GM21447 (cell line): ENCODE results near the gene TOMM40L.
"Not testable (repeated sequence)": the region's sequence is repeated elsewhere in the genome, so short reads cannot be mapped to it uniquely, and the experiment has no call there.

Source experiments
- ATAC-seq: cut with Tn5 transposase; IDR thresholded peaks from one replicate; pipeline ENCODE4 v1.9.1; 2021; ENCODE audit not compliant: unreplicated experiment

TOMM40L gene

DNA sequence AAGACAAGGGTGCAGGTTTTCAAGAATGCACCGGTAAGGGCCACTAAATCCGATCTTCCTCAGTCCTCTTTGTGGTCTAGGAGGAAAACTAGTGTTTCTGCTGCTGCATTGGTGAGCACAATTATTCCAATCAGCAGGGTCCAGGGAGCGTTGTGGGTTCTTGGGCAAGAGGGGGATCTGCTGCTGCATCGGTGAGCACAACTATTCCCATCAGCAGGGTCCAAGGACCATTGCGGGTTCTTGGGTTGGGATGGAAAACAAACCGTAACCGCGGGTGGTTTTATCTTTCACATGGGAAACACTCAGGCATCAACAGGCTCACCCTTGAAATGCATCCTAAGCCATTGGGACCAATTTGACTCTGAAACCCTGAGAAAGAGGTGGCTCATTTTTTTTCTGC, 25.7 kb downstream of the TOMM40L start:
- ATAC-seq: no peak

DNA sequence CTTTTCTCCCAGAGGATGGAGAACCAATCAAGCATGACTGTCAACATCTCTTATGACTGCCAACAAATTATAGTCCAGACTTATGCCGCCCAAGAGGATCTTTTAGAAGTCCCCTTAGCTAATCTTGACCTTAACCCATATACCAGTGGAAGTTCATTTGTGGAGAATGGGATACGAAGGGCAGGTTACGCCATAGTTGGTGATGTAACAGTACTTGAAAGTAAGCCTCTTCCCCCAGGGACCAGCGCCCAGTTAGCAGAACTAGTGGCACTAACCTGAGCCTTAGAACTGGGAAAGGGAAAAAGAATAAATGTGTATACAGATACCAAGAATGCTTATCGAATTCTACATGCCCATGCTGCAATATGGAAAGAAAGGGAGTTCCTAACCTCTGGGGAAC, 29.4 kb downstream of the TOMM40L start:
- not testable (repeated sequence) for ATAC-seq

DNA sequence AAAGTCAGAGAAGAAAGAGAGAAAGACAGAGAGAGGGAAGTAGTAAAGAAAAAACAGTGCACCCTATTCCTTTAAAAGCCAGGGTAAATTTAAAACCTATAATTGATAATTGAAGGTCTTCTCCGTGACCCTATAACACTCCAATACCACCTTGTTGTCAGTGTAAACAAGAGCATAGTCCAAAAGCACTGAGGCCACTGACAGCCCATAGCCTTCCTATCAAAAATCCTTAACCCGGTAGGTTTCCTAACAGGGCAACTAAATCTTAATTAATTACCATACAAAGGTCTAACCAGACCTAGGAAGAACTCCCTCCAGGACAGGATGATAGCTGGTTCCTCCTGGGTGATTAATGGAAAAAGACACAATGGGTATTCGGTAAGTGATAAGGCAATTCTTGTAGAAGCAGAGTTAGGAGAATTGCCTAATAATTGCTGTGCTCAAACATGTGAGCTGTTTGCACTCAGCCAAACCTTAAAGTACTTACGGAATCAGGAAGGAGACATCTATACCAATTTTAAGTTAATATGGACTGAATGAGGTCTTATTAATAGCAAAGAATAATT, 30.2 kb downstream of the TOMM40L start:
- ATAC-seq: not testable (repeated sequence)

DNA sequence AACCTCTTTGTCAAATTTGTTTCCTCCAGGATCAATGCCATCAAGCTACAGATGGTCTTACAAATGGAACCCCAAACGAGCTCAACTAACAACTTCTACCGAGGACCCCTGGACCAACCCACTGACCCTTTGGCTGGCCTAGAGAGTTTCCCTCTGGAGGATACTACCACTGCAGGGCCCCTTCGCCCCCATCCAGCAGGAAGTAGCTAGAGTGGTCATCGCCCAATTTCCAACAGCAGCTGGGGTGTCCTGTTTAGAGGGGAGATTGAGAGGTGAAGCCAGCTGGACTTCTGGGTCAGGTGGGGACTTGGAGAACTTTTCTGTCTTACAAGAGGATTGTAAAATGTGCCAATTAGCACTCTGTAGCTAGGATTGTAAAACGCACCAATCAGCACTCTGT, 31.2 kb downstream of the TOMM40L start:
- not testable (repeated sequence) for ATAC-seq

DNA sequence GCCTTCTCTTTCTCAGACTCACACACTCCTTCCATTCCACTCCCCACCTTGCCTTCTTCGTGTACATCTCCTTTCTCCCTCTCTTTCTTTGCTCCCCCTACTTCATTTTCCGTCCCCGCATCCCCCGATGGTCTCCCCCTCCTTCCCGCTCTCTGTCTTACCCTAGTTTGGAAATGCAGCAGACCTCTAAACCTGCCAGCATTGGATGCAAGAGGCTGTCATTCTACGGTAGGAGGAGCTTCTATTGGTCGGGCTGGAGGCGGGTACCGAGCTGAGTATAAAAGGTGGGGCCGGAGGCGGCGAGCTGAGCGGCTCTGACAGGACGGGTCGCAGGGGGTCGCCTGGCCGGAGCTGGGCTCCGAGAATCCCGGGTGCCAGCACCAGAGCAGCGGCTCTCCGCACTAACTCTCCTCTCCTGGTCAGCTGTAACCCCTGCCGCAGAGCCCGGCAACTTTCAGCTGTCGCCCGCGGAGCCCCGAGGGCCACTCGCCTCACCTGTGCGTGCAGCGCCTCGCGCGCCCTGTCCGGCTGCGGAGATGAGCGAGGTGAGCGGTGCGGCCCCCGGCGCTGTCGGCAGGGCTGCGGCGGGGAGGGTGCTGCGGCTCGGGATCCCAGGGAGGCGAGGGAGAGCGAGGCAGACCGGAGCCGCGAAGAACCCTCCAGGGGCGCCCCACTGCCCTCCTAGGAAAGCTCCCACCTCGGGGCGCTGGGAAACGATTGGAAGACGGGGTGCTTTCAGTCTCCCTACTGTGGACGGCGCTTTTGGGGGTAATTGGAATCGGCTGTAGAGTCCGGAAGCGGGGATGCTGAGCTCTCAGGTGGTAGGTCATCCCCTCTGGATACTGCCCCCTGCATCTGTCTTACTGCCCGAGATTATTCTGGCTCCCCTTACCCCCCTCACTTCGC, 32.8 kb downstream of the TOMM40L start, which contains the start of gene PCP4L1:
Gene PCP4L1 (plus strand): TSS at position 307 of the 906 bp plus-strand sequence. CDS start 230 bp downstream, at position 537.
- ATAC-seq: no peak

DNA sequence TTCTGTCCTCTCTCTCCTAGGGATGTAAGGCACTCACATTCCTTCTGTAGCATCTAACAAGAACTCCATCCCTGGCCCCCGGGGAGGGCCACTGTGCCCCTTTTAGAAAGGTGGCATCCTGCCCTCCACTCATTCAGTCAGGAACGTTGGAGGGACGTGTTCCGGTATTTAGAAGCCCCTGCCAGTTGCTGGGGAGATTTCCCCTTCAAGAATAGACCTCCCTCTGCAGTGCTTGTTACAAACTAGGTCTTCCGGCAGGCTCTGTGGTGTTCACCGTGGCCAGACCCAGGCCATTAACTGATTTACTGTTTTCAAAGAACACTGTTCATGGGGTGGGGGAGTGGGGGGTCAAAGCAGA, 33.5 kb downstream of the TOMM40L start:
- no peak for ATAC-seq

DNA sequence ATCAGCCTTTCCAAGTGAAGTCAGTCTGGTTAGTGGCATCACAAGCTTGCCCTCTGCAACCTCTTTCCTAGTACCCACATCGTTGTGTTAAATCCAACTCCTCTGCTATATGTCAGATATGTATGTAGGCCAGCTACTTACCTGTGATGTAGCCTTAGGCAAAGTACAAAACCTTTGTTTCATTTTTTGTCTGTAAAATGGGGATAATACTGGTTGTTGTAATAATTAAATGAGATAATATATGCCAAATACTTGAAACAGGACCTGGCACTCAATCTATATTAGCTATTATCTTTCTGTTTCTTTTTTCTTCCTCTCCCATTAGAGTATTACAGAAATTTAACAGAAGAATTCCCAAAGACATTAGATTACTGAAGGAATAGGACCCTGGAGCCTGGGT, 33.9 kb downstream of the TOMM40L start:
- ATAC-seq: no peak

DNA sequence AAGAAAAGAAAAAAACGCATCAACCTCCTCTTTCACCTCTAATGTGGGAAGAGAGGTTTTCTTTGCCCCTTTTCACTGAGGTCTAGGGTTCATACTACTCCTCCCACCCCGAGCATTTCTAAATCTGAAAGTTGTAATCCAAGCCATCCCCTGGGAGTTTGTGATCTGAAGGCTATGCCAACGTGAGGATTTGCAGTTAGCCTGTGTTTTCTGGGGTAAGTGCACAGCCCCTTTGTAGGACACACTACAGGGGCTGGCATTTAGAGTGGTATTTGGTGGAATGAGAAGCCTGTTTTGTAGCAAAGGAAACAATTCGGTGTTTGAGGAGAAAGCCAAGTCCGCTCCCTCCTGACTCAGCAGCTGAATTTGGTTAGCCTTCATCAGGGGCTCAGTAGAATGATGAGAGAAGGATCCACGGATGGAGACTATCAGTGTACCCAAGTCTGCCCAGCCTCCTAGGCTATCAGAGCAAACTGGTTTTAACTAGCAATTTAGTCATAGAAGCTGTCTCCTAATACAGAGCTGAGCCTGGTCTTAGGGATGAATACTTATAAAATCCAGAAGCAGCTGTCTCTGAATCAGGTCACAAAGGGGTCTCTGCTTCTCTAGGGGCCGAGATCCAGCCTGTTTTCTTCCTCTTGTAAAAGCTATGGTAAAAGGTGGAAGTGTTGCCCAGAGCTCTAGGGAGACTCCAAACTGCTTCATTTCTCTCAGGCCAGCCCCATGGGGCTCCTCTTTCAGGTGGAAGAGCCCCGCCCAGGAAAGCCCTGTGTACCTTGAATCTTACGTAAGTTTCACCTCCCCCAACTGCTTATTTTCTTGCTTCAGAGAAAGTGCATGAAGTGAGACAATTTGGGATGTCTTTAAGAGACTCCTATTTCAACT, 34.8 kb downstream of the TOMM40L start:
- ATAC-seq: no peak

DNA sequence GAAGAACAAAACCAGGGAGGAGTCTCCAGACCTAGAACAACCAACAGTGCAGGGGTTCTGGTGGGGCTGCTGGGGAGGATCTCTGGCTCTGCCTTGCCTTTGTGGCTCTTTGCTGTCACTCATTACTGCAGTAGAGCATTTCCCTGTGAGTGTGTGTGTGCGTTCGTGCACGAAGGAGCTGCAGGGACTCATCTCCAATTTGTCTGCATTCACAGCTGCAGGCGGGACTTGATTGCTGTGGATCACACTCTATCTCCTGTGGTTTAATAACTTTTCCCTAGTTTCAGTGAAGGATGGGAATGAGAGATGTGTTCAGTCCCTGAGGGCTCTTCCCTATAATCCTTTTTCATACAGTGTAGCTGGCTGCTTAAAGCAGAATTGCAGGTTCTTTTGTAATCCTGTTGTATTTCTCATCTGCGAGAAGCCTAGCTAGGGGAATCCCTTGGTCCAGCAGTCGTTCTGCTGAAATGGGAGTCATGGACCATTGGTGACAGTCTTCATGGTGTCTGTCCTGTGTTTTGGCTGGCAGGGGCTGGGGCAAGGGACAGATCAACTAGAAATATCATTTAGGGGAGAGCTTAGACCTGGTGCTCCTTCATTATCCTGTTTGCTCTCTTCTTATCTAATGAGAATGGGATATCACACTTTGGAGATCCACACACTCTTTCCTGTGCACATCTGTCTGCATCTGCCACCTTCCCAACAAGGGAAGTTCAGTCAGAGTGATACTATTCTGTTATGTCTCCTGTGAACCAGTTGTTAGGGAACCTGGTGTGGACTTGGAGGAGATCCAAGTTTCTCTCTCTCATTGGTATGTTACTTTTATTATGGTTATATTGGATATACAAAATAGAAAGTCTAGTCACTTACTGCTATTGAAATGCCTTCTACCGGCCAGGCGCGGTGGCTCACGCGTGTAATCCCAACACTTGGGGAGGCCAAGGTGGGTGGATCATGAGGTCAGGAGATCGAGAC, 35.7 kb downstream of the TOMM40L start:
- no peak for ATAC-seq

DNA sequence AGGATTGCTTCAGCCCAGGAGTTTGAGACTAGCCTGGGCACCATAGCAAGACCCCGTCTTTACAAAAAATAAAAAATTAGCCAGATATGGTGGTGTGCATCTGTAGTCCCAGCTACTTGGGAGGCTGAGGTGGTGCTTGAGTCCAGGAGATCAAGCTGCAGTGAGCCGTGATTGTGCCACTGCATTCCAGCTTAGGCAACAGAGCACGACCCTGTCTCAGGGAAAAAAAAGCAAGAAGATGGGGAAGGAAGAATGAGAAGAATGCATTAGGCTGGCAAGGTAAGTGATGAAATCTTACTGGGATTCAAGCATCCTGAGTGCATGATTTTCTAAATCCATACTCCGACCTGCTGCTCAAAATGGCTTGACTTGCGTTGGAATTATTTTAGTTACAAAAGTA, 39.4 kb downstream of the TOMM40L start:
- ATAC-seq: no peak

DNA sequence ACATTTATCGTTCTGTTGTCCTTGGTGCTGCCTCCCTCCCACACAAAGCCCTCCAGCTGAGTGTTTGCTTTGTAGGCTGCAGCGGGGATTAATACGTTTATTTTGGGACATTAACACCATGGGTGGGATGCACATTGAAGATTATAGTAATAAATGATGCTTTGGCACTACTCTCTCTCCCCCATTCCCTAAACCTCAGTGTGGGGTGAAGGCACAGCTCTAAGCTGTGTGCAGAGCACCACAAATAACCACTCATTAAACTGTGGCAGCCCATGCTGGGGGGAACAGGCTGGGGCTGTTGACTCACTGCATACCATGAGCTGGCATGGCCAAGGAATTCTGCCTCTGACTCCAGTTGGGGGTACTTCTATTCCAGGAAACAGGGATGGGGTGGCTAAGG, 40.3 kb downstream of the TOMM40L start:
- ATAC-seq: no peak

DNA sequence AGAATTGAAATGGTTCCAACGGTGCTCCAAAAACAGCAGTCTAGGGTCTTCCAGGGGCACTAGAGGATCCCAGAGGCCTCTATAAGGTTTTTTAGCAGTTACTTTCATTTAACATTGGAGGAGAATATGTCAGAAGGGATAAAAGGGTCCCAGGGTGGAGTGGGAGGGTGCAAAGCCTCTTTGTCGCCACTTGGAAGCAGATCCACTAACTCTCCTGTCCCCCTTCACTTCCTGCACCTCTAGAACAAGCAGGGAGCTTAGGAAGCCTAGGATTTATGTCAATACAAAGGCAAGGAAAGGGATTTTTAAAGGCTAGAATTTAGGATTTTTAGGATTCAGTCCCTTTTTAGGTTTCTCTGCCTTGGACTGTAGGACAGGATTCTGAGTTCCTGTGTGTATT, 41.0 kb downstream of the TOMM40L start:
- no peak for ATAC-seq

DNA sequence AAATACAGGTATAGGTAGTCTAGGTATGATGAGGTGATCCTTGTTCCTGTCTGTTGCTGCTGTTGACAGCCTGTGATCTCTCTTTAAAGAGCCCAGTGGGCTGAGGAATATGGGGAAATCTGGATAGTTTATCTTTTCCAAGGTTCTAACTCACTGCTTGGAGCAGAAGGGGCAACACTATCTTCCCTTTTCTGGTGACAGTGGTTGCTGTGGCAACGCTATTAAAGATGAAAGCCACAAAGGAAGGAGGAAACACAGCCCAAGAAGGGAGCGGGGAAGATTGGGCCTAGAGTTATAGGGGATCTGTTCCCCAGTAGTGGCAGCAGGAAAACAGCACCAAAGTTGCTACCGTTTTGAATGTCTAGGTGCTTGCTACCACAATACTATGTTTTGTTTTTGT, 41.5 kb downstream of the TOMM40L start:
- ATAC-seq: no peak

DNA sequence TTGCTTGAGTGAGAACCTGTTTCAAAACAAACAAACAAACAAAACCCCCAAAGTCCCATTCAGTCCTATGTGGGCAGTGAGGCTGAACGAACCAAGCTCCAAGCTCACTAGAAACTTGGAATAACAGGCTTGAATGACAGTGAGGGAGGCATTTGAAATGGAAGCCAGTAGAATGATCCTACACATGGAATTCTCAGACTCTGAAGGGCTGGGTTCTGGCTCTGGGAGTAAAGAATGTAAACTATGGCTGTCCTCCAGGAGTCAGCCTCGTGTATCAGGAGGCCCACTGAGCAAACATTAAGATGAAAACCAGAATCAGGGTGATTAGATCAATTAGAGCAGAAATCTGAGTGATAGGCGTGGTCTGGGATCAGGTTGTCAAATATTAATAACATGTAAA, 47.5 kb downstream of the TOMM40L start:
- ATAC-seq: no peak

DNA sequence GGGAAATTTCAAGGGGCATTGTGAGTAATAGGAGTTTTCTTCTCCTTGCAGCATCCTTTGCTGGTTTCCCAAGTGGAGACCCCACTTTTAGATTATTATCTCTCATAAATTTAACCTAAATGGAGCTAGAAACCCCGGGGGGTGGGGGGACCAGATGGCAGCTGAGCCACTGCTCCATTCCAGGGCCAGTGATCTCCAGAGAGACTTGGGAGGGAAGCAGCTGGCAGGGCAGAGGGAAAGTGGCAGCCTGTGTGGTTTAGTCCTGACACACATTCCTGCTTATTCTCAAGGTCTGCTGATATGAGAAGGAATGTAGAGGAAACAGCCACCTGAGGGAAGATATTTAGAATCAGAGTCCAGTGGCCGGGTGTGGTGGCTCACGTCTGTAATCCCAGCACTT, 49.0 kb downstream of the TOMM40L start:
- ATAC-seq: no peak
